AG04449 (cell line): ENCODE data around the gene GRK3.

Source experiments
- CTCF ChIA-PET: fragments of 350-600 bp; formaldehyde crosslinking; extraction: SDS; loops from one replicate; lab custom pipeline; 2021; ENCODE audit warnings: antibody characterized with exemption; lab: Yijun Ruan, JAX
- POLR2A ChIA-PET: fragments of 400-600, 350-600 bp; formaldehyde crosslinking; extraction: SDS; loops from one replicate; lab custom pipeline; 2020; ENCODE audit warnings: antibody characterized with exemption, inconsistent platforms; lab: Yijun Ruan, JAX
- DNase-seq: peaks from one replicate; pipeline ENCODE4 v3.0.0-alpha.2; 2010; ENCODE audit warnings: low read depth, low spot score
- H3K4me3 ChIP-seq: 2 replicates; pipeline ENCODE4 v1.5.1; 2011; ENCODE audit warnings: low read depth, mild to moderate bottlenecking, control low read depth, low read length
- CTCF ChIP-seq: IDR thresholded peaks from one replicate; pipeline ENCODE4 v1.5.1; 2011; ENCODE audit warnings: mild to moderate bottlenecking, moderate library complexity, low read length, control low read depth, inconsistent platforms; ENCODE audit not compliant: insufficient read depth; ENCODE audit errors: missing control alignments

Gene GRK3

GRCh38 chr22:25637672-25638071 lies 73.2 kb downstream of the GRK3 start:
- POLR2A ChIA-PET = no interaction called here
- no peak overlapping the region for H3K4me3 ChIP-seq
- CTCF ChIA-PET = no interaction called here
- no peak for TF ChIP-seq CTCF
- no peak for DNase-seq

GRCh38 chr22:25638638-25639037 lies 74.2 kb downstream of the GRK3 start:
- POLR2A ChIA-PET = no interaction called here
- H3K4me3 ChIP-seq = no peak overlapping the region
- DNase-seq = no peak
- CTCF ChIA-PET = no interaction called here
- no peak for TF ChIP-seq CTCF

GRCh38 chr22:25641650-25642049 lies 77.2 kb downstream of the GRK3 start:
- ChIA-PET CTCF (no interaction called here), POLR2A (no interaction called here)
- DNase-seq = no peak

GRCh38 chr22:25643232-25644000 lies 78.9 kb downstream of the GRK3 start:
- no peak for TF ChIP-seq CTCF
- ChIA-PET CTCF (no interaction called here), POLR2A (no interaction called here)
- no peak for DNase-seq
- H3K4me3 ChIP-seq = no peak overlapping the region

More at GRCh38 chr22:25641650-25642049, 77.2 kb downstream of the GRK3 start:
- TF ChIP-seq CTCF = no peak
- no peak overlapping the region for H3K4me3 ChIP-seq

GRCh38 chr22:25644122-25644521 lies 79.6 kb downstream of the GRK3 start:
- no peak for TF ChIP-seq CTCF
- H3K4me3 ChIP-seq = no peak overlapping the region
- POLR2A ChIA-PET = no interaction called here
- CTCF ChIA-PET = no interaction called here
- DNase-seq = no peak

- no peak overlapping the region for H3K4me3 ChIP-seq
- TF ChIP-seq CTCF = no peak
- POLR2A ChIA-PET = no interaction called here
- DNase-seq = no peak
- CTCF ChIA-PET = no interaction called here
Observed at GRCh38 chr22:25645266-25645665, 80.8 kb downstream of the GRK3 start.
